OCI-LY1 (cell line): ENCODE measurements around the gene ZNF281.

Experiments
- H2AFZ ChIP-seq: fragments of 200-600 bp; sonication (generic), shearing (Covaris generic); 2 replicates; pipeline ENCODE4 v1.6.0; 2014; ENCODE audit warnings: antibody characterized with exemption, mild to moderate bottlenecking, low read length
- H3F3A ChIP-seq: fragments of 200-600 bp; sonication (generic), shearing (Covaris generic); 2 replicates; pipeline ENCODE4 v1.6.0; 2014; ENCODE audit warnings: mild to moderate bottlenecking, antibody characterized with exemption, low read length, moderate library complexity; ENCODE audit not compliant: insufficient read depth
- H3K27ac ChIP-seq: fragments of 200-600 bp; sonication (generic); 2 replicates; pipeline ENCODE4 v1.5.1; 2014; ENCODE audit warnings: low read length, mixed run types, mild to moderate bottlenecking, low read depth; ENCODE audit not compliant: poor library complexity, severe bottlenecking
- H3K27me3 ChIP-seq: fragments of 200-600 bp; sonication (generic); 2 replicates; pipeline ENCODE4 v1.6.0; 2014; ENCODE audit warnings: antibody characterized with exemption, mild to moderate bottlenecking, low read length, moderate library complexity; ENCODE audit not compliant: insufficient read depth
- H3K36me3 ChIP-seq: fragments of 200-600 bp; sonication (generic); 2 replicates; pipeline ENCODE4 v1.6.1; 2014; ENCODE audit warnings: mild to moderate bottlenecking, antibody characterized with exemption, low read length, moderate library complexity, mixed read lengths; ENCODE audit not compliant: insufficient read depth
- H3K4me1 ChIP-seq: fragments of 200-600 bp; sonication (generic); 2 replicates; pipeline ENCODE4 v1.5.1; 2014; ENCODE audit warnings: mild to moderate bottlenecking, low read length, moderate library complexity; ENCODE audit not compliant: insufficient read depth, severe bottlenecking
- H3K4me2 ChIP-seq: fragments of 200-600 bp; sonication (generic), shearing (Covaris generic); 2 replicates; pipeline ENCODE4 v1.6.1; 2014; ENCODE audit warnings: low read length
- H3K4me3 ChIP-seq: fragments of 200-600 bp; sonication (generic); 2 replicates; pipeline ENCODE4 v1.5.1; 2014; ENCODE audit warnings: low read length, low read depth, mild to moderate bottlenecking, mixed read lengths; ENCODE audit not compliant: poor library complexity, severe bottlenecking
- H3K79me2 ChIP-seq: fragments of 200-600 bp; shearing (Covaris generic); 2 replicates; pipeline ENCODE4 v1.6.1; 2016; ENCODE audit warnings: mixed run types, low read length, mixed read lengths; ENCODE audit not compliant: insufficient read depth
- H3K9ac ChIP-seq: fragments of 200-600 bp; sonication (generic), shearing (Covaris generic); 2 replicates; pipeline ENCODE4 v1.6.1; 2014; ENCODE audit warnings: mild to moderate bottlenecking, low read length, mixed read lengths
- H3K9me2 ChIP-seq: fragments of 200-600 bp; sonication (generic), shearing (Covaris generic); 2 replicates; pipeline ENCODE4 v1.6.1; 2014; ENCODE audit warnings: low read depth, mild to moderate bottlenecking, low read length, mixed read lengths
- H3K9me3 ChIP-seq: fragments of 200-600 bp; shearing (Covaris generic); 2 replicates; pipeline ENCODE4 v1.6.1; 2014; ENCODE audit warnings: low read length, mixed read lengths
- H4K20me1 ChIP-seq: fragments of 200-600 bp; sonication (generic), shearing (Covaris generic); 2 replicates; pipeline ENCODE4 v1.6.0; 2016; ENCODE audit warnings: mild to moderate bottlenecking, low read length; ENCODE audit not compliant: insufficient read depth
- CTCF ChIP-seq: fragments of 200-600 bp; sonication (generic), shearing (Covaris generic); IDR thresholded peaks from 2 replicates; pipeline ENCODE4 v1.5.1; 2017; ENCODE audit warnings: mild to moderate bottlenecking, antibody characterized with exemption, low read length, moderate library complexity, mixed read lengths
- EZH2 ChIP-seq: fragments of 200-600 bp; sonication (generic), shearing (Covaris generic); IDR thresholded peaks from 2 replicates; pipeline ENCODE4 v1.8.0; 2017; ENCODE audit warnings: borderline replicate concordance, mixed run types, mild to moderate bottlenecking, antibody characterized with exemption, low read length, moderate library complexity, mixed read lengths

ZNF281 gene

DNA sequence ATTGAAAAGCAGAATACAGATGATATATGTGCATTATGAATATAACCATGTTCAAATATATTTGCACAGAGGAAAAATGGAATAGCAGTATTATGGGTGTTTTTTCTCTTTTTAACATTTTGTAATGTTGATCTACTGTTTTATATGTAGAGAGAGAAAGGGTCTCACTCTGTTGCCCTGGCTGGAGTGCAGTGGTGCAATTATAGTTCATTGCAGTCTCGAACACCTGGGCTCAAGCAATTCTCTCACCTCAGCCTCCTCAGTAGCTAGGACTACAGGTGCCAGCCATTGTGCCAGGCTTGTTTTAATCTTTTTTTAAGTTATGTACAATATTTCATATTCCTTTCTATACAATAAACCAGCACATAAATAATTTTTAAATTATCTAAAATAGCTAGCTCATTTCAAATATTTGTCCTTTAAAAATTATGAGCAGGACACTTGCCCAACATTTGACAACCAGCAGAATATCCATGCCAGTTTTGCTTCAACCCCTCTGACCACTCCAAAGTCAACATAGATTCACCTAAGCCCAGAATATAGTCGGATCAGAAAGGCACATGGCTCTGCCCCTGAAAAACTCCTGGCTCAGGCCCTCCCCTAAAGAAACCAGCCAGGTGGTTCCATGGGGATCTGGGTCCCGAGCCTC, 29.8 kb downstream of the ZNF281 start:
- H3K9me2 ChIP-seq: no peaks in the 10 kb centered on the region
- H3K9me3 ChIP-seq: no peaks in the 10 kb centered on the region
- no peak overlapping the region for H2AFZ ChIP-seq
- no peak overlapping the region for H3K9ac ChIP-seq
- H4K20me1 ChIP-seq: no peaks in the 10 kb centered on the region
- H3K36me3 ChIP-seq: no peaks in the 10 kb centered on the region
- no peak for TF ChIP-seq CTCF
- no peak for TF ChIP-seq EZH2
- no peaks in the 10 kb centered on the region for H3K79me2 ChIP-seq
- H3K4me3 ChIP-seq: no peak overlapping the region
- H3K4me2 ChIP-seq: no peak overlapping the region
- no peaks in the 10 kb centered on the region for H3F3A ChIP-seq
- H3K27ac ChIP-seq: no peak overlapping the region
- no peaks in the 10 kb centered on the region for H3K4me1 ChIP-seq
- H3K27me3 ChIP-seq: no peaks in the 10 kb centered on the region

- no peaks in the 10 kb centered on the region for H3F3A ChIP-seq
- H3K4me3 ChIP-seq: no peak overlapping the region
- H2AFZ ChIP-seq: no peak overlapping the region
- H3K9me2 ChIP-seq: no peaks in the 10 kb centered on the region
- TF ChIP-seq CTCF (no peak), EZH2 (no peak)
- no peak overlapping the region for H3K4me2 ChIP-seq
- no peak overlapping the region for H3K9ac ChIP-seq
- H4K20me1 ChIP-seq: no peaks in the 10 kb centered on the region
- no peaks in the 10 kb centered on the region for H3K4me1 ChIP-seq
- H3K9me3 ChIP-seq: no peaks in the 10 kb centered on the region
- no peaks in the 10 kb centered on the region for H3K36me3 ChIP-seq
- no peaks in the 10 kb centered on the region for H3K79me2 ChIP-seq
- H3K27me3 ChIP-seq: no peaks in the 10 kb centered on the region
- H3K27ac ChIP-seq: no peak overlapping the region
Observed at GRCh38 chr1:200379432-200379757, 30.4 kb downstream of the ZNF281 start.

- no peak overlapping the region for H3K4me3 ChIP-seq
- H3K79me2 ChIP-seq: no peaks in the 10 kb centered on the region
- H3K27ac ChIP-seq: no peak overlapping the region
- no peak for TF ChIP-seq EZH2
- no peaks in the 10 kb centered on the region for H3F3A ChIP-seq
- H4K20me1 ChIP-seq: no peaks in the 10 kb centered on the region
- H3K27me3 ChIP-seq: no peaks in the 10 kb centered on the region
- no peaks in the 10 kb centered on the region for H3K9me2 ChIP-seq
- no peak overlapping the region for H3K4me2 ChIP-seq
- no peak overlapping the region for H3K9ac ChIP-seq
- no peaks in the 10 kb centered on the region for H3K9me3 ChIP-seq
- no peak overlapping the region for H2AFZ ChIP-seq
- H3K4me1 ChIP-seq: peaks cover 5% of the 10 kb centered on the region
- no peaks in the 10 kb centered on the region for H3K36me3 ChIP-seq
Observed at GRCh38 chr1:200378096-200378495, 31.7 kb downstream of the ZNF281 start.

- H3F3A ChIP-seq: no peaks in the 10 kb centered on the region
- H3K4me1 ChIP-seq: peaks cover 5% of the 10 kb centered on the region
- H4K20me1 ChIP-seq: no peaks in the 10 kb centered on the region
- H3K27ac ChIP-seq: no peak overlapping the region
- no peaks in the 10 kb centered on the region for H3K9me2 ChIP-seq
- no peak overlapping the region for H3K4me2 ChIP-seq
- H3K36me3 ChIP-seq: no peaks in the 10 kb centered on the region
- H3K27me3 ChIP-seq: no peaks in the 10 kb centered on the region
- no peak overlapping the region for H2AFZ ChIP-seq
- no peaks in the 10 kb centered on the region for H3K79me2 ChIP-seq
- TF ChIP-seq CTCF (no peak), EZH2 (no peak)
- H3K4me3 ChIP-seq: no peak overlapping the region
- no peak overlapping the region for H3K9ac ChIP-seq
- no peaks in the 10 kb centered on the region for H3K9me3 ChIP-seq
Observed at GRCh38 chr1:200376528-200376927, 33.3 kb downstream of the ZNF281 start.
